OCI-LY1 (cell line): Measurements from ENCODE around the gene AIF1L.

Source experiments
- CTCF ChIP-seq: fragments of 200-600 bp; sonication (generic), shearing (Covaris generic); IDR thresholded peaks from 2 replicates; pipeline ENCODE4 v1.5.1; 2017; ENCODE audit warnings: mild to moderate bottlenecking, antibody characterized with exemption, low read length, moderate library complexity, mixed read lengths
- EZH2 ChIP-seq: fragments of 200-600 bp; sonication (generic), shearing (Covaris generic); IDR thresholded peaks from 2 replicates; pipeline ENCODE4 v1.8.0; 2017; ENCODE audit warnings: borderline replicate concordance, mixed run types, mild to moderate bottlenecking, antibody characterized with exemption, low read length, moderate library complexity, mixed read lengths

GRCh38 chr9:131081868-131082267 lies 14.5 kb upstream of the AIF1L start:
- TF ChIP-seq CTCF = no peak
- TF ChIP-seq EZH2 = no peak
